Liver (tissue), 9 donors: ENCODE data around the gene MSL2. TPM values are rescaled to one million over a fixed set of nuclear protein-coding genes. Genes with fewer than 3 reads are reported as not detected.

Experiments used
- DNase-seq: peaks from one replicate; pipeline ENCODE4 v3.0.0-alpha.2; 2017; ENCODE audit warnings: low spot score
- H3K27ac ChIP-seq, 2 donors: one replicate each; pipeline ENCODE4 v1.7.0; 2013; ENCODE audit warnings: inconsistent platforms in 2 of 2, low read length in 2 of 2, control low read depth in 1 of 2, low read depth in 1 of 2, mild to moderate bottlenecking in 1 of 2
- H3K27me3 ChIP-seq, 4 donors: one replicate each; pipeline versions ENCODE4 v1.6.1 to v1.7.0; 2013; ENCODE audit warnings: low read length in 3 of 4, inconsistent platforms in 1 of 4, mild to moderate bottlenecking in 1 of 4, moderate library complexity in 1 of 4; ENCODE audit not compliant: control insufficient read depth in 4 of 4, insufficient read depth in 4 of 4
- H3K36me3 ChIP-seq, 4 donors: one replicate each; pipeline versions ENCODE4 v1.6.1 to v1.7.0; 2013; ENCODE audit warnings: low read length in 3 of 4, mild to moderate bottlenecking in 3 of 4, low read depth in 1 of 4, moderate library complexity in 1 of 4; ENCODE audit not compliant: control insufficient read depth in 4 of 4, insufficient read depth in 3 of 4
- H3K4me1 ChIP-seq, 4 donors: one replicate each; pipeline versions ENCODE4 v1.6.1 to v1.7.0; 2013; ENCODE audit warnings: low read length in 3 of 4, mild to moderate bottlenecking in 3 of 4, moderate library complexity in 1 of 4; ENCODE audit not compliant: control insufficient read depth in 4 of 4, insufficient read depth in 4 of 4
- H3K4me3 ChIP-seq, 3 donors: one replicate each; pipeline versions ENCODE4 v1.6.1 to v1.7.0; 2013; ENCODE audit warnings: low read length in 3 of 3, control low read depth in 1 of 3, low read depth in 1 of 3, mild to moderate bottlenecking in 1 of 3
- H3K9ac ChIP-seq, 2 donors: one replicate each; pipeline ENCODE4 v1.7.0; 2013; ENCODE audit warnings: low read length in 2 of 2, mild to moderate bottlenecking in 2 of 2, moderate library complexity in 2 of 2, control low read depth in 1 of 2, low read depth in 1 of 2
- H3K9me3 ChIP-seq, 4 donors: one replicate each; pipeline versions ENCODE4 v1.6.1 to v1.7.0; 2013; ENCODE audit warnings: low read length in 3 of 4; ENCODE audit not compliant: control insufficient read depth in 4 of 4
- ATF3 ChIP-seq: IDR thresholded peaks from 2 replicates; pipeline ENCODE4 v1.6.1; 2016; ENCODE audit warnings: antibody characterized with exemption
- CTCF ChIP-seq: fragments of 150-350 bp; IDR thresholded peaks from 2 replicates; pipeline ENCODE4 v1.5.1; 2017; ENCODE audit warnings: improper control_type of control experiment, low read depth, low read length; ENCODE audit not compliant: missing input control
- EGR1 ChIP-seq, 2 donors: IDR thresholded peaks; 2 replicates each; pipeline ENCODE4 v1.6.1; 2016 to 2018; ENCODE audit warnings: antibody characterized with exemption in 2 of 2, low read depth in 2 of 2
- FOXA1 ChIP-seq: IDR thresholded peaks from 2 replicates; pipeline ENCODE4 v1.6.1; 2016; ENCODE audit warnings: antibody characterized with exemption
- FOXA2 ChIP-seq: IDR thresholded peaks from 2 replicates; pipeline ENCODE4 v1.6.1; 2016; ENCODE audit warnings: antibody characterized with exemption
- GABPA ChIP-seq, 2 donors: IDR thresholded peaks in 1 of 2; conservative IDR thresholded peaks in 1 of 2; 2 replicates each; pipeline ENCODE4 v1.6.1; 2016; ENCODE audit warnings: antibody characterized with exemption in 2 of 2, mild to moderate bottlenecking in 1 of 2, moderate library complexity in 1 of 2
- HNF4A ChIP-seq, 2 donors: conservative IDR thresholded peaks; 2 replicates each; pipeline ENCODE4 v1.6.1; 2016; ENCODE audit warnings: antibody characterized with exemption in 2 of 2, mild to moderate bottlenecking in 2 of 2
- HNF4G ChIP-seq: IDR thresholded peaks from 2 replicates; pipeline ENCODE4 v1.6.1; 2016; ENCODE audit warnings: antibody characterized with exemption
- JUND ChIP-seq, 2 donors: IDR thresholded peaks; 2 replicates each; pipeline ENCODE4 v1.6.1; 2016; ENCODE audit warnings: antibody characterized with exemption in 2 of 2
- MAX ChIP-seq: IDR thresholded peaks from 2 replicates; pipeline ENCODE4 v1.6.1; 2016; ENCODE audit warnings: antibody characterized with exemption
- NR2F2 ChIP-seq: IDR thresholded peaks from 2 replicates; pipeline ENCODE4 v1.6.1; 2016; ENCODE audit warnings: antibody characterized with exemption
- RAD21 ChIP-seq, 2 donors: IDR thresholded peaks; 2 replicates each; pipeline ENCODE4 v1.6.1; 2016; ENCODE audit warnings: antibody characterized with exemption in 2 of 2, mild to moderate bottlenecking in 2 of 2
- REST ChIP-seq: IDR thresholded peaks from 2 replicates; pipeline ENCODE4 v1.6.1; 2016; ENCODE audit warnings: antibody characterized with exemption, mild to moderate bottlenecking
- RXRA ChIP-seq, 2 donors: IDR thresholded peaks; 2 replicates each; pipeline ENCODE4 v1.6.1; 2017 to 2018; ENCODE audit warnings: antibody characterized with exemption in 2 of 2, mild to moderate bottlenecking in 1 of 2
- SP1 ChIP-seq: IDR thresholded peaks from 2 replicates; pipeline ENCODE4 v1.6.1; 2018; ENCODE audit warnings: antibody characterized with exemption, mild to moderate bottlenecking
- TAF1 ChIP-seq: conservative IDR thresholded peaks from 2 replicates; pipeline ENCODE4 v1.6.1; 2016; ENCODE audit warnings: antibody characterized with exemption, mild to moderate bottlenecking
- YY1 ChIP-seq: IDR thresholded peaks from 2 replicates; pipeline ENCODE4 v1.6.1; 2016; ENCODE audit warnings: antibody characterized with exemption, mild to moderate bottlenecking
- ZBTB33 ChIP-seq: IDR thresholded peaks from 2 replicates; pipeline ENCODE4 v1.6.1; 2016; ENCODE audit warnings: antibody characterized with exemption
- WGBS: extraction: QIAGEN DNeasy Blood & Tissue Kit; methylation state at CpG from one replicate; pipeline ENCODE4 v1.1.7; 2013; 5-methylcytosine and 5-hydroxymethylcytosine counted together
- polyA plus RNA-seq, 2 donors: library from polyadenylated mRNA; stranded (reverse) in 1 of 2; unstranded in 1 of 2; fragments of 200-250 nt in 1 of 2; fragments of >200 nt in 1 of 2; fragmentation: Nextera tagmentation in 1 of 2; extraction: Ambion mirVana in 1 of 2; gene quantifications; one replicate each; pipeline versions ENCODE4 v1.2.1 to v1.2.3, GENCODE V29; 2013 to 2015
- total RNA-seq, 2 donors: library from RNA; depleted of rRNA; stranded (reverse); fragments of >200 nt; gene quantifications; one replicate each; pipeline ENCODE4 v1.2.3, GENCODE V29; 2014
- donor health status: healthy.
- donor health status: healthy.
- donor health status: healthy.
- donor health status: healthy.
- donor health status: healthy.

Gene MSL2
- total and polyA plus RNA-seq, 4 donors: 2.7 to 18.7 (median 9.1) TPM

GRCh38 chr3:136237961-136238649 lies 42.0 kb upstream of the MSL2 start:
- Histone ChIP-seq H3K4me1 (peaks cover 1 to 18% (median 11%) of the 10 kb centered on the region in 4 donors), H3K27ac (peak overlapping the region; percentile 3 to 27), H3K9ac (peak overlapping the region in 1 of 2 donors; percentile 5), H3K4me3 (no peak overlapping the region), H3K27me3 (no peaks in the 10 kb centered on the region), H3K36me3 (no peaks in the 10 kb centered on the region), H3K9me3 (no peaks in the 10 kb centered on the region)
- no peak for DNase-seq
- TF ChIP-seq NR2F2 (no peak), ATF3 (no peak), FOXA2 (peak; percentile 73), EGR1 (IDR thresholded peaks at IDR 0.05; ENCODE audit: low read depth in 2 of 2) (no peak), REST (no peak), GABPA (IDR thresholded peaks at IDR 0.05 in 1 of 2, conservative IDR thresholded peaks at IDR 0.05 in 1 of 2) (no peak), HNF4G (peak; percentile 60), CTCF (no peak), FOXA1 (peak; percentile 65), MAX (peak; percentile 54), YY1 (no peak), SP1 (peak; percentile 95), JUND (IDR thresholded peaks at IDR 0.05) (peak; percentile 35 to 43), TAF1 (no peak), HNF4A (conservative IDR thresholded peaks at IDR 0.05) (peak; percentile 88 to 92), RXRA (IDR thresholded peaks at IDR 0.05) (peak; percentile 59 to 60), RAD21 (IDR thresholded peaks at IDR 0.05) (peak; percentile 5 to 15), ZBTB33 (no peak)
- 57% methylated on average over 4 of the region's 4 CpGs for WGBS
